GM13976 (cell line): ENCODE data around the gene TMEM132D.

Experiments
- DNase-seq: peaks from one replicate; pipeline ENCODE4 v3.0.0; 2012; ENCODE audit warnings: low spot score
- in situ Hi-C: fragments of 300-500 bp; cut with MboI; formaldehyde crosslinking; loops from one replicate; pipeline ENCODE4 v1.12.0; 2022; ENCODE audit warnings: low sequenced_read_pairs, mixed read lengths, inconsistent platforms; ENCODE audit not compliant: unreplicated experiment
- TF ChIP-seq, protein P1 (sequence below): IDR thresholded peaks from 2 replicates; pipeline ENCODE4 v1.5.1; 2012; ENCODE audit warnings: borderline replicate concordance, mild to moderate bottlenecking; ENCODE audit not compliant: insufficient read depth; ENCODE audit errors: extremely low read depth, missing control alignments, control extremely low read depth

Gene TMEM132D

DNA sequence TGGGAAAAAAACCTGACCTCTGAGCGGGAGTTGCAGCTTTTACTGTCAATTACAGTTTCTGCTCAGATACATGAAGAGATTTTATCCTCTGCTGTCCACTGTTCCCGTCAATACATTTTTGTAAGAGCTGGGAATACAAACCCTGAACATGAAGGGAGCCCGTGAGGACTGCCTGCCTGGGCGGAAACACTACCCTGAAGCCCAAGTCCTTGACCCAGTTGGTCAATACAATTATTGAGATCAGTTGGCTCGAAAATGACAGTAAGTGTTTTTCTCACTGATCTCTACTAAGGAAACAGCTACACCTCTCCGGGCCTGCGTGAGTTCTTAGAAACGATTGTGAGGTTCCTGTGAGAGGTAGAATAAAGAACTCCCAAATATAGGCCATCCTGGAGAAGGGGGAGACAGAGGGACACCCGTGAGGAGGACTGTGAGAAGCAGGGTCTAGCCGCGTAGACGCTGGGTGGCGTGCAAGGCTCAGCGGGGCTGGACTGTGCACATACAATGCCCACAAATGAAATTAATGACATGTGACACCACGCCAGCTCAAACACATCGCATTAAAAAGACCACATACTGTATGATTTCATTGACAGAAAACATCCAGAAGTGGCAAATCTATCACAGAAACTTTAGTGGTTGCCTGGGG lies 509.5 kb downstream of the TMEM132D start:
- no peak for DNase-seq
- TF ChIP-seq, protein P1, sequence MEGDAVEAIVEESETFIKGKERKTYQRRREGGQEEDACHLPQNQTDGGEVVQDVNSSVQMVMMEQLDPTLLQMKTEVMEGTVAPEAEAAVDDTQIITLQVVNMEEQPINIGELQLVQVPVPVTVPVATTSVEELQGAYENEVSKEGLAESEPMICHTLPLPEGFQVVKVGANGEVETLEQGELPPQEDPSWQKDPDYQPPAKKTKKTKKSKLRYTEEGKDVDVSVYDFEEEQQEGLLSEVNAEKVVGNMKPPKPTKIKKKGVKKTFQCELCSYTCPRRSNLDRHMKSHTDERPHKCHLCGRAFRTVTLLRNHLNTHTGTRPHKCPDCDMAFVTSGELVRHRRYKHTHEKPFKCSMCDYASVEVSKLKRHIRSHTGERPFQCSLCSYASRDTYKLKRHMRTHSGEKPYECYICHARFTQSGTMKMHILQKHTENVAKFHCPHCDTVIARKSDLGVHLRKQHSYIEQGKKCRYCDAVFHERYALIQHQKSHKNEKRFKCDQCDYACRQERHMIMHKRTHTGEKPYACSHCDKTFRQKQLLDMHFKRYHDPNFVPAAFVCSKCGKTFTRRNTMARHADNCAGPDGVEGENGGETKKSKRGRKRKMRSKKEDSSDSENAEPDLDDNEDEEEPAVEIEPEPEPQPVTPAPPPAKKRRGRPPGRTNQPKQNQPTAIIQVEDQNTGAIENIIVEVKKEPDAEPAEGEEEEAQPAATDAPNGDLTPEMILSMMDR, result no peak
- in situ Hi-C loops, result no loop called here

DNA sequence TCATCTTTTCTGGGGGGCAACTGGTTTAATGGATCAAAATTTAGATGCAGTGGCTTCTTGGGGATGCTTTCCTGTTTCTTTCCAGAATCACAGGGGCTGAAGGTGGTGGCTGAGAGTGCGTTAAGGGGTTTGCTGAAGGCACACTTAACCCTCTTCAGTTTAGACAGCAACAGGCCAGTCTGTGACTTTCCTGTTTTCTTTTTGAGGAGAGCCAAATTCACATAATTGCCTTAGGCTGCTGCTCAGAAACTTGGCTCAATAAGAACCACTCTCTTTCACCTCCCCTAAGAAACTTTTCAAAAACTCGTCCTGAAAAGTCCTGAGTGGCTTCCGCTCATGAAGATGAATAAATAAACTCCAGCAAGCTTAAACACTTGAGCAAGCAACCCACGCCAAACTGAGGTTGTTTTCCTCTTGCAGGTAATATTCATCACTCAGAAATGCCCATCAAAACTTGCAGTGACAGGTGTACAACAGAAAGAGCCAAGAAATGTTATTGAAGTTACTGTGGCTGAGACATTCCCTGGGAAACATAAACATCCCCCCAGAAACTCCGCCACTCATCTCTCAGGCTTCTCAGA lies 510.4 kb downstream of the TMEM132D start:
- TF ChIP-seq, protein P1, result no peak
- in situ Hi-C loops, result no loop called here
- no peak for DNase-seq

DNA sequence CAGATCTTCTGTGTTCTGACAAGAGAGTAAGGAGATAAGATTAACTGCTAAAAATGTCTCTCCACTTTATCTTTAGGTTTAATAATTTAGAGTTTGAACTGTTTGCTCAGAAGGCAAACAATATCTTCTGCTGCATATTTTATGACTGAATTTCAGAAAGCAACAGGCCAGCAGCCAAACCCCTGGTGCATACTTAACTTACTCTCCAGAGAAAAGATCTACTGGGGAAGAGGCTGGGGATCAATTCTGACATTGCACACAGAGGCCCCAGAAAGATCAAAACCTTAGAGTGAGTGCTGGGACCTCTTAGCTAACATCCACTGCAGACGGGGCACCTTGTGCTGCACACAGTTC lies 518.2 kb downstream of the TMEM132D start:
- no peak for DNase-seq
- in situ Hi-C loops, result no loop called here
- TF ChIP-seq, protein P1, result no peak

DNA sequence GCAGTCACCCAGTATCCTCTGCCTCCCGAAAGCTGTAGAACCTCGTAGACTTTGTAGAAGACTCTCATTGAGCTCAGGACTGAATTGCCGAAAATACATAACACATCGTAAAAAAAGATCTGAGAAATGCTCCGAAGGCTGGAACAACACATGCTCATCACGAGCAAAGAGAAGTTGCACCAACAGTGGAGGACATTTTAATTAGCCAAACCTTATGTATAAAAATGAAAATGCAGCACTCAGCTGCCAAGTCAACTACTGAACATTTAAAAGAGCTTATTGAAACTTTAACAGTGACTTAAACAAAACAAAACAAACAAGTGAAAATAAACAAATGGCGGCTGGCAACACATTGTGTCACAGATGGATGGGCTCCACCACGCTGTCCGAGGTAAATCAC lies 519.9 kb downstream of the TMEM132D start:
- TF ChIP-seq, protein P1, result no peak
- in situ Hi-C loops, result no loop called here

DNA sequence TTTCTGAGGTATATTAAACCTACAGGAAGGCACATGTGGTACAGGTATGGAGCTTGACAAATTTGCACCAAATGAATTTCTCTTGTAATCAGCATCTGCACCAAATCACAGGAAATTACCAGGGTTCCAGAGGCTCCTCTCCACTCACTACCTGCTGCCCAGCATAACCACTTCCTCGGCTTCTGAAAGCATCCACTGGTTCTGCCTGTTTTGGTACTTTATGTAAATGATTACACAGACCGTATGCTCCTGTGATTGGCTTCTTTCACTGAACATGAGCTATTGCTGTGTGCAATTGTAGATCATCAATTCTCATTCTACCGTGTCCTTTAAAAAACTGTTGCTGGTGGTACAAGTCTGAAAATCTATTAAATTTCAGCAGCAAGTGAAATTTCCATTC lies 522.1 kb downstream of the TMEM132D start:
- DNase-seq, result no peak
- in situ Hi-C loops, result no loop called here
- TF ChIP-seq, protein P1, result no peak

More for the DNA sequence above, 519.9 kb downstream of the TMEM132D start:
- no peak for DNase-seq

DNA sequence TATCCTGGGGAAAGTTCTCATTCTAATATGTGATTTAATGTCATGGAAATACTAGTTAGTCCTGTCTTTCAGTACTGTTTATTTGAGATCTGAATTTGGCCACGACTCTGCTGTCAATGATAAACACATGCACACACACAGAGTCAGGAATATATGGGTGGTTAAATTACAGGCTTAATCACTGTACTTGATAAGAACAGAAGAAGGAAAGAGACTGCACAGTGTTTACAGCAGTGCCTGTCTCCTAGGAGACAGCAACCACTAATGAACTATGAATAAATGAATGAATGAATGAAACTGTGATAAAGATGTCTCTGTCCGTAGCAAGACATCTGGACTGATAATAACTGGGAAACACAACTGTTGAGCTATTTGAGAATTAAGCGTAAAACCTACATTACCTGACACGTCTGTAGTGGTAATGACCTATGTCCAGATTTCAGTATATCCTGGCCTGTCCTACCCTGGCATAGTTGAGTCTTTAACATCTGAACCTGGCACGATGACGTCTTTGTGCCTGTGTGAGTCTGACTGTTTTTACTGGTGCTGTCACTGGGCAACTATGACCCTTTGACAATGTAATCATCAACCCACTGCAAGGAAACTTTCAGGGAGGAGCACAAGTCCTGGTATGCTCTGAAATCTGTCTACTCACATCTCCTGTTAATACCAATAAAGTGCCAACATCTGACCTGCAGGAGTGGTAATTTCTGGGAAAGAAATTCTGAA lies 524.6 kb downstream of the TMEM132D start:
- in situ Hi-C loops, result no loop called here
- DNase-seq, result no peak
- TF ChIP-seq, protein P1, result no peak
